Subcutaneous abdominal adipose tissue (tissue), 5 donors: ENCODE results near the gene PARK7.

Experiments used
- H3K27ac ChIP-seq: one replicate; pipeline ENCODE4 v1.7.0; 2013; ENCODE audit warnings: low read depth, mild to moderate bottlenecking, inconsistent platforms, low read length, moderate library complexity
- H3K27me3 ChIP-seq, 5 donors: one replicate each; pipeline ENCODE4 v1.7.0; 2013; ENCODE audit warnings: low read length in 5 of 5, inconsistent platforms in 1 of 5; ENCODE audit not compliant: control insufficient read depth in 5 of 5, insufficient read depth in 4 of 5
- H3K36me3 ChIP-seq, 5 donors: one replicate each; pipeline ENCODE4 v1.7.0; 2013; ENCODE audit warnings: low read length in 5 of 5; ENCODE audit not compliant: control insufficient read depth in 5 of 5, insufficient read depth in 5 of 5
- H3K4me1 ChIP-seq, 5 donors: one replicate each; pipeline ENCODE4 v1.7.0; 2013; ENCODE audit warnings: low read length in 5 of 5, mild to moderate bottlenecking in 3 of 5, moderate library complexity in 1 of 5; ENCODE audit not compliant: control insufficient read depth in 5 of 5, insufficient read depth in 5 of 5
- H3K4me3 ChIP-seq, 5 donors: one replicate each; pipeline ENCODE4 v1.7.0; 2013; ENCODE audit warnings: low read length in 5 of 5, low read depth in 1 of 5
- H3K9ac ChIP-seq, 5 donors: one replicate each; pipeline ENCODE4 v1.7.0; 2013; ENCODE audit warnings: low read length in 5 of 5, mild to moderate bottlenecking in 4 of 5, moderate library complexity in 3 of 5
- H3K9me3 ChIP-seq, 5 donors: one replicate each; pipeline ENCODE4 v1.7.0; 2013; ENCODE audit warnings: low read length in 5 of 5; ENCODE audit not compliant: control insufficient read depth in 5 of 5
- donor health status: healthy.
- donor health status: healthy.
- donor health status: healthy.
- donor health status: healthy.
- donor health status: healthy.

The PARK7 gene

GRCh38 chr1:7973086-7973485 lies 11.6 kb downstream of the PARK7 start:
- Histone ChIP-seq H3K9me3 (no peaks in the 10 kb centered on the region), H3K27ac (no peak overlapping the region), H3K9ac (no peak overlapping the region), H3K27me3 (no peaks in the 10 kb centered on the region), H3K4me1 (peaks cover 0 to 16% (median 15%) of the 10 kb centered on the region in 5 donors), H3K4me3 (no peak overlapping the region), H3K36me3 (peaks cover 14 to 64% (median 47%) of the 10 kb centered on the region in 5 donors)

- H3K4me1 ChIP-seq = peaks cover 0 to 10% (median 10%) of the 10 kb centered on the region in 5 donors
- no peak overlapping the region for H3K9ac ChIP-seq
- H3K9me3 ChIP-seq = no peaks in the 10 kb centered on the region
- H3K27me3 ChIP-seq = no peaks in the 10 kb centered on the region
- H3K36me3 ChIP-seq = peaks cover 12 to 70% (median 55%) of the 10 kb centered on the region in 5 donors
- no peak overlapping the region for H3K4me3 ChIP-seq
- H3K27ac ChIP-seq = no peak overlapping the region
These were observed 13.8 kb downstream of the PARK7 start for GRCh38 chr1:7975212-7975865.

GRCh38 chr1:7980984-7981383 lies 19.5 kb downstream of the PARK7 start:
- no peaks in the 10 kb centered on the region for H3K9me3 ChIP-seq
- no peaks in the 10 kb centered on the region for H3K27me3 ChIP-seq
- H3K36me3 ChIP-seq = peaks cover 11 to 81% (median 72%) of the 10 kb centered on the region in 5 donors
- no peak overlapping the region for H3K9ac ChIP-seq
- H3K4me3 ChIP-seq = no peak overlapping the region
- peaks cover 2 to 7% (median 3%) of the 10 kb centered on the region in 5 donors for H3K4me1 ChIP-seq
- H3K27ac ChIP-seq = no peak overlapping the region

- Histone ChIP-seq H3K36me3 (peaks cover 8 to 82% (median 69%) of the 10 kb centered on the region in 5 donors), H3K4me1 (peaks cover 2 to 7% (median 3%) of the 10 kb centered on the region in 5 donors), H3K27me3 (no peaks in the 10 kb centered on the region), H3K9ac (no peak overlapping the region), H3K9me3 (no peaks in the 10 kb centered on the region), H3K27ac (no peak overlapping the region), H3K4me3 (no peak overlapping the region)
These were observed 21.7 kb downstream of the PARK7 start for GRCh38 chr1:7983086-7983778.

GRCh38 chr1:7984811-7985210 lies 23.3 kb downstream of the PARK7 start:
- H3K4me3 ChIP-seq = no peak overlapping the region
- no peak overlapping the region for H3K9ac ChIP-seq
- H3K4me1 ChIP-seq = peaks cover 2 to 9% (median 4%) of the 10 kb centered on the region in 5 donors
- H3K36me3 ChIP-seq = peaks cover 5 to 68% (median 56%) of the 10 kb centered on the region in 5 donors
- H3K9me3 ChIP-seq = no peaks in the 10 kb centered on the region
- H3K27me3 ChIP-seq = no peaks in the 10 kb centered on the region
- H3K27ac ChIP-seq = no peak overlapping the region

- Histone ChIP-seq H3K9me3 (no peaks in the 10 kb centered on the region), H3K4me1 (peaks cover 2 to 9% (median 6%) of the 10 kb centered on the region in 5 donors), H3K4me3 (no peak overlapping the region), H3K27me3 (no peaks in the 10 kb centered on the region), H3K9ac (no peak overlapping the region), H3K36me3 (peaks cover 5 to 63% (median 54%) of the 10 kb centered on the region in 5 donors), H3K27ac (no peak overlapping the region)
These were observed 24.5 kb downstream of the PARK7 start for GRCh38 chr1:7985851-7986612.

- Histone ChIP-seq H3K4me1 (peaks cover under 1 to 7% (median 3%) of the 10 kb centered on the region in 5 donors), H3K36me3 (peaks cover 5 to 58% (median 49%) of the 10 kb centered on the region in 5 donors), H3K27me3 (no peaks in the 10 kb centered on the region), H3K27ac (no peak overlapping the region), H3K9me3 (no peaks in the 10 kb centered on the region), H3K4me3 (no peak overlapping the region), H3K9ac (no peak overlapping the region)
These were observed 26.0 kb downstream of the PARK7 start for GRCh38 chr1:7987528-7987927.

- peaks cover 5 to 50% (median 42%) of the 10 kb centered on the region in 5 donors for H3K36me3 ChIP-seq
- peaks cover 0 to 6% (median 0%) of the 10 kb centered on the region in 5 donors for H3K4me1 ChIP-seq
- H3K9me3 ChIP-seq = no peaks in the 10 kb centered on the region
- H3K9ac ChIP-seq = no peak overlapping the region
- no peak overlapping the region for H3K4me3 ChIP-seq
- no peaks in the 10 kb centered on the region for H3K27me3 ChIP-seq
- H3K27ac ChIP-seq = no peak overlapping the region
These were observed 27.1 kb downstream of the PARK7 start for GRCh38 chr1:7988576-7988975.

GRCh38 chr1:7989762-7990428 lies 28.4 kb downstream of the PARK7 start:
- H3K9ac ChIP-seq = no peak overlapping the region
- no peak overlapping the region for H3K27ac ChIP-seq
- H3K27me3 ChIP-seq = no peaks in the 10 kb centered on the region
- no peaks in the 10 kb centered on the region for H3K9me3 ChIP-seq
- H3K36me3 ChIP-seq = peaks cover 4 to 37% (median 29%) of the 10 kb centered on the region in 5 donors
- H3K4me1 ChIP-seq = peaks cover 0 to 6% (median 0%) of the 10 kb centered on the region in 5 donors
- H3K4me3 ChIP-seq = no peak overlapping the region
